NK-92 (cell line): Measurements from ENCODE around the gene RBBP8NL.
"Not testable (repeated sequence)": the region's sequence is repeated elsewhere in the genome, so short reads cannot be mapped to it uniquely, and the experiment has no call there.

Experiments
- DNase-seq: peaks from one replicate; lab custom pipeline; 2025; ENCODE audit not compliant: unreplicated experiment; lab: John Stamatoyannopoulos, UW

Gene RBBP8NL

GRCh38 chr20:62445553-62446340 is 18.4 kb upstream of the RBBP8NL start:
- no peak for DNase-seq

GRCh38 chr20:62444286-62444685 is 16.9 kb upstream of the RBBP8NL start:
- DNase-seq: no peak

- DNase-seq: no peak
Measured at GRCh38 chr20:62441987-62442539, 14.7 kb upstream of the RBBP8NL start.

GRCh38 chr20:62439218-62439617 is 11.9 kb upstream of the RBBP8NL start:
- no peak for DNase-seq

GRCh38 chr20:62437927-62438326 is 10.6 kb upstream of the RBBP8NL start:
- DNase-seq: no peak

GRCh38 chr20:62437496-62437895 is 10.2 kb upstream of the RBBP8NL start:
- DNase-seq: no peak

GRCh38 chr20:62436692-62437091 is 9.4 kb upstream of the RBBP8NL start:
- no peak for DNase-seq

- DNase-seq: no peak
Measured at GRCh38 chr20:62433658-62434497, 6.5 kb upstream of the RBBP8NL start.

GRCh38 chr20:62430866-62431447 is 3.6 kb upstream of the RBBP8NL start:
- DNase-seq: no peak

- no peak for DNase-seq
Measured at GRCh38 chr20:62430311-62430853, 3.0 kb upstream of the RBBP8NL start.

GRCh38 chr20:62429455-62430310 is 2.3 kb upstream of the RBBP8NL start:
- DNase-seq: no peak

GRCh38 chr20:62428396-62429295 is 1.3 kb upstream of the RBBP8NL start:
- DNase-seq: no peak

- no peak for DNase-seq
Measured at GRCh38 chr20:62428002-62428372, 648 bp upstream of the RBBP8NL start.

- no peak for DNase-seq
Measured at GRCh38 chr20:62426699-62427131, 624 bp downstream of the RBBP8NL start.

- not testable (repeated sequence) for DNase-seq
Measured at GRCh38 chr20:62426059-62426348, 1.3 kb downstream of the RBBP8NL start.

- no peak for DNase-seq
Measured at GRCh38 chr20:62425281-62426058, 1.9 kb downstream of the RBBP8NL start.

- DNase-seq: no peak
Measured at GRCh38 chr20:62424249-62425107, 2.9 kb downstream of the RBBP8NL start.

GRCh38 chr20:62423326-62423706 is 4.0 kb downstream of the RBBP8NL start:
- no peak for DNase-seq
